GM12878 (cell line): ENCODE data around the gene GTPBP10. TPM values are rescaled to one million over a fixed set of nuclear protein-coding genes. Genes with fewer than 3 reads are reported as not detected.

Experiments used
- ATAC-seq: fragments of 200-7000 bp; cut with Tn5 transposase; 3 replicates; pipeline ENCODE4 v1.9.1; 2020; ENCODE audit warnings: mild to moderate bottlenecking, moderate library complexity
- BruUV-seq: library from RNA; stranded (reverse); fragments of 400-500 nt; replicated peaks from 2 replicates; lab custom pipeline; 2021; lab: Mats Ljungman, UMichigan
- CTCF ChIA-PET: fragments of 300-600 bp; sonication (Branson Sonifier 250); formaldehyde crosslinking; extraction: SDS; loops from one replicate; lab custom pipeline; 2021; ENCODE audit warnings: inconsistent platforms; lab: Yijun Ruan, JAX
- POLR2A ChIA-PET: fragments of 350-600 bp; formaldehyde crosslinking; extraction: SDS; loops from one replicate; lab custom pipeline; 2021; ENCODE audit warnings: inconsistent platforms; lab: Charles Lee
- RAD21 ChIA-PET: fragments of 300-600 bp; sonication (Branson Sonifier 250); formaldehyde crosslinking; loops from one replicate; lab custom pipeline; 2023; ENCODE audit warnings: antibody characterized with exemption; ENCODE audit not compliant: unreplicated experiment; lab: Charles Lee
- SMC1A ChIA-PET: fragments of 300-600 bp; sonication (Branson Sonifier 250); formaldehyde crosslinking; loops from one replicate; lab custom pipeline; 2023; ENCODE audit not compliant: unreplicated experiment, uncharacterized antibody; lab: Charles Lee
- DNase-seq: peaks from one replicate; pipeline ENCODE4 v3.0.0-alpha.2; 2011; ENCODE audit warnings: low read depth, low spot score
- FAIRE-seq: peaks from 3 replicates; lab custom pipeline; 2011; peaks lifted over from hg19 to GRCh38; lab: Jason Lieb, UNC
- H2AFZ ChIP-seq: 2 replicates; pipeline ENCODE4 v1.6.0; 2011; ENCODE audit warnings: low read depth, low read length, control low read depth; ENCODE audit not compliant: control insufficient read depth
- H3K27ac ChIP-seq: 2 replicates; pipeline ENCODE4 v1.5.1; 2011; ENCODE audit warnings: control low read depth; ENCODE audit not compliant: control insufficient read depth, insufficient read depth
- H3K27me3 ChIP-seq, 2 experiments: replicated peaks in 1 of 2; 2 replicates each; pipeline versions ENCODE4 v1.6.0 to v1.6.1; 2011; ENCODE audit warnings: low read length in 1 of 2; ENCODE audit not compliant: control insufficient read depth in 2 of 2, insufficient read depth in 2 of 2
- H3K36me3 ChIP-seq, 2 experiments: 2 replicates each; pipeline ENCODE4 v1.5.1; 2011; ENCODE audit warnings: low read length in 1 of 2; ENCODE audit not compliant: control insufficient read depth in 2 of 2, insufficient read depth in 2 of 2
- H3K4me1 ChIP-seq: 2 replicates; pipeline ENCODE4 v1.6.1; 2011; ENCODE audit warnings: mild to moderate bottlenecking, low read length, moderate library complexity, mixed read lengths; ENCODE audit not compliant: control insufficient read depth, insufficient read depth
- H3K4me2 ChIP-seq: 2 replicates; pipeline ENCODE4 v1.6.0; 2011; ENCODE audit warnings: control low read depth; ENCODE audit not compliant: control insufficient read depth, insufficient read depth
- H3K4me3 ChIP-seq: fragments of 200-600 bp; sonication (generic); 2 replicates; pipeline ENCODE4 v1.5.1; 2016
- H3K79me2 ChIP-seq: 2 replicates; pipeline ENCODE4 v1.6.0; 2011; ENCODE audit warnings: low read length; ENCODE audit not compliant: control insufficient read depth, insufficient read depth
- H3K9ac ChIP-seq: 2 replicates; pipeline ENCODE4 v1.8.0; 2011; ENCODE audit warnings: low read length, control low read depth, mixed read lengths; ENCODE audit not compliant: control insufficient read depth, insufficient read depth
- H3K9me3 ChIP-seq: replicated peaks from 3 replicates; pipeline ENCODE4 v1.5.1; 2011; ENCODE audit warnings: mild to moderate bottlenecking, low read length; ENCODE audit not compliant: control insufficient read depth, insufficient read depth
- H4K20me1 ChIP-seq: 2 replicates; pipeline ENCODE4 v1.6.0; 2011; ENCODE audit not compliant: control insufficient read depth, insufficient read depth
- CBX3 ChIP-seq: fragments of 200-600 bp; sonication (generic); IDR thresholded peaks from 2 replicates; pipeline ENCODE4 v1.6.1; 2016; ENCODE audit warnings: low read depth, borderline replicate concordance
- CREM ChIP-seq: IDR thresholded peaks from 2 replicates; pipeline ENCODE4 v1.6.1; 2014; ENCODE audit warnings: antibody characterized with exemption, low read depth
- MXI1 ChIP-seq: fragments of 150-350 bp; IDR thresholded peaks from 2 replicates; pipeline ENCODE4 v1.6.1; 2011; ENCODE audit warnings: low read depth, mild to moderate bottlenecking, inconsistent platforms, low read length, improper control_type of control experiment
- NBN ChIP-seq: fragments of 450-650 bp; IDR thresholded peaks from 2 replicates; pipeline ENCODE4 v1.6.1; 2016
- NFYA ChIP-seq: IDR thresholded peaks from 2 replicates; pipeline ENCODE4 v1.6.1; 2011; ENCODE audit warnings: low read depth, mild to moderate bottlenecking, low read length, improper control_type of control experiment, borderline replicate concordance
- POLR2AphosphoS2 ChIP-seq: IDR thresholded peaks from 2 replicates; pipeline ENCODE4 v1.6.1; 2011; ENCODE audit warnings: low read depth, mild to moderate bottlenecking, low read length, improper control_type of control experiment, moderate library complexity
- SIX5 ChIP-seq: IDR thresholded peaks from 2 replicates; pipeline ENCODE4 v1.6.1; 2011; ENCODE audit warnings: mild to moderate bottlenecking, low read depth, low read length, moderate library complexity; ENCODE audit not compliant: severe bottlenecking
- SPI1 ChIP-seq: IDR thresholded peaks from 2 replicates; pipeline ENCODE4 v1.6.1; 2011; ENCODE audit warnings: low read depth, mild to moderate bottlenecking, low read length, moderate library complexity, borderline replicate concordance; ENCODE audit not compliant: insufficient read depth
- ZBED1 ChIP-seq: IDR thresholded peaks from 2 replicates; pipeline ENCODE4 v1.6.1; 2016; ENCODE audit warnings: borderline replicate concordance
- ZNF207 ChIP-seq: fragments of 450-650 bp; IDR thresholded peaks from 2 replicates; pipeline ENCODE4 v1.6.1; 2014; ENCODE audit warnings: antibody characterized with exemption, mild to moderate bottlenecking, borderline replicate concordance
- WGBS: methylation state at CpG from one replicate; pipeline ENCODE4 v1.1.6; 2016; ENCODE audit warnings: low lambda C conversion rate; ENCODE audit not compliant: insufficient replicate concordance, insufficient coverage; ENCODE audit errors: missing lambda C conversion rate; 5-methylcytosine and 5-hydroxymethylcytosine counted together
- in situ Hi-C: fragments of 300-500 bp; cut with MboI; formaldehyde crosslinking; loops from 9 replicates; pipeline ENCODE4 v1.14.3; 2018; ENCODE audit warnings: mixed read lengths
- intact Hi-C: fragments of 100-400 bp; cut with micrococcal nuclease; formaldehyde crosslinking; loops from one replicate; pipeline ENCODE4 v1.14.2; 2022; ENCODE audit not compliant: unreplicated experiment
- polyA plus RNA-seq, 11 experiments: library from polyadenylated mRNA; depleted of rRNA in 4 of 11; unstranded in 6 of 11; stranded (reverse) in 5 of 11; fragments of >200 nt; fragmentation: Nextera tagmentation in 4 of 11; fragmentation: Illumina TruSeq in 1 of 11; extraction: Ambion mirVana in 4 of 11; extraction: Trizol in 1 of 11; gene quantifications; 1 replicate in 1 of 11; 2 replicates in 10 of 11; pipeline versions ENCODE4 v1.2.1 to v1.2.3, GENCODE V29; 2011 to 2016; ENCODE audit warnings: inconsistent platforms in 2 of 11, missing spikeins in 2 of 11, low read depth in 1 of 11
- total RNA-seq, 4 experiments: library from RNA; depleted of rRNA in 3 of 4; stranded (reverse); fragments of >200 nt in 3 of 4; fragmentation: Illumina TruSeq in 1 of 4; extraction: Trizol in 1 of 4; gene quantifications; 2 replicates each; pipeline versions ENCODE4 v1.2.1 to v1.2.3, GENCODE V29; 2013 to 2021
- TF ChIP-seq, protein P1 (sequence below): fragments of 450-650 bp; IDR thresholded peaks from 2 replicates; pipeline ENCODE4 v1.6.1; 2017; ENCODE audit warnings: borderline replicate concordance

Gene GTPBP10
- total and polyA plus RNA-seq, 10 of the 15 experiments (the other 5 are each of a cell fraction or from before 2014, with no cell fraction given) = 10.1 to 41.0 (median 33.0) TPM

DNA sequence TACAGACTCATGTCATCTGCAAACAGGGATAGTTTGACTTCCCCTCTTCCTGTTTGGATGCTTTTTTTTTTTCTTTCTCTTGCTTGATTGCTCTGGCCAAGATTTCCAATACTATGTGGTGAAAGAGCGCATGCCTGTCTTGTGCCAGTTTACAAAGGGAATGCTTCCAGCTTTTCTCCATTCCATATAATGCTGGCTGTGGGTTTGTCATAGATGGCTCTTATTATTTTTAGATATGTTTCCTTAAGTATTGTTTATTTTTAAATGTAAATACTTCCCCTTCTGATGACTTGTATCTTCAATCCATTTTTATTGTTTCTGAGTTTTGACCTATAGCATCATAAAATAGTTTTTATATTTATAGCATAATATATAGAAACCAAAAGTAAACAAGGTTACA lies 43.3 kb upstream of the GTPBP10 start:
- Histone ChIP-seq H3K27ac (no peak overlapping the region), H3K27me3 (no peaks in the 10 kb centered on the region), H3K9me3 (no peaks in the 10 kb centered on the region), H3K36me3 (no peaks in the 10 kb centered on the region), H4K20me1 (no peaks in the 10 kb centered on the region), H3K4me3 (no peak overlapping the region), H3K4me2 (no peak overlapping the region), H3K9ac (no peak overlapping the region), H3K79me2 (no peaks in the 10 kb centered on the region), H2AFZ (no peak overlapping the region), H3K4me1 (no peaks in the 10 kb centered on the region)
- CTCF ChIA-PET = interaction anchor here (0.6 to 2.3 kb wide), 5 partner anchors 9 to 123 kb away, joined by 3 to 12 read pairs (median 6); partner anchors contain the start of gene GTPBP10
- POLR2A ChIA-PET = interaction anchor here (0.9 kb wide), 1 partner anchor 92 kb away, joined by 3 read pairs; the partner anchor contains the start of gene STEAP2
- in situ Hi-C loops (no loop called here), intact Hi-C loops (no loop called here)
- SMC1A ChIA-PET = interaction anchor here (1.1 to 1.9 kb wide), 4 partner anchors 9 to 109 kb away, joined by 3 to 6 read pairs (median 4); no protein-coding TSS in a partner anchor
- WGBS = 91% methylated on average over 1 of the region's 1 CpG
- no TSS peak for BruUV-seq
- ATAC-seq (no peak), DNase-seq (no peak), FAIRE-seq (no peak)
- RAD21 ChIA-PET = interaction anchor here (1.2 to 1.7 kb wide), 2 partner anchors 16 to 124 kb away, joined by 3 to 5 read pairs; no protein-coding TSS in a partner anchor
- no peak for TF ChIP-seq ZBED1
- TF ChIP-seq, protein P1, sequence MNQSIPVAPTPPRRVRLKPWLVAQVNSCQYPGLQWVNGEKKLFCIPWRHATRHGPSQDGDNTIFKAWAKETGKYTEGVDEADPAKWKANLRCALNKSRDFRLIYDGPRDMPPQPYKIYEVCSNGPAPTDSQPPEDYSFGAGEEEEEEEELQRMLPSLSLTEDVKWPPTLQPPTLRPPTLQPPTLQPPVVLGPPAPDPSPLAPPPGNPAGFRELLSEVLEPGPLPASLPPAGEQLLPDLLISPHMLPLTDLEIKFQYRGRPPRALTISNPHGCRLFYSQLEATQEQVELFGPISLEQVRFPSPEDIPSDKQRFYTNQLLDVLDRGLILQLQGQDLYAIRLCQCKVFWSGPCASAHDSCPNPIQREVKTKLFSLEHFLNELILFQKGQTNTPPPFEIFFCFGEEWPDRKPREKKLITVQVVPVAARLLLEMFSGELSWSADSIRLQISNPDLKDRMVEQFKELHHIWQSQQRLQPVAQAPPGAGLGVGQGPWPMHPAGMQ = no peak
- no peak for TF ChIP-seq POLR2AphosphoS2
- TF ChIP-seq SIX5 = no peak
- no peak for TF ChIP-seq NFYA
- no peak for TF ChIP-seq CREM
- TF ChIP-seq NBN = no peak
- no peak for TF ChIP-seq ZNF207
- TF ChIP-seq MXI1 = no peak
- TF ChIP-seq SPI1 = no peak
- no peak for TF ChIP-seq CBX3
